ENCODE data around the gene SLC51A. TPM values are rescaled to one million over a fixed set of nuclear protein-coding genes. Genes with fewer than 3 reads are reported as not detected.
"Not testable (repeated sequence)": the region's sequence is repeated elsewhere in the genome, so short reads cannot be mapped to it uniquely, and the experiment has no call there.

The SLC51A gene
- total RNA-seq, 2 experiments from 2014 or later, result not detected

DNA sequence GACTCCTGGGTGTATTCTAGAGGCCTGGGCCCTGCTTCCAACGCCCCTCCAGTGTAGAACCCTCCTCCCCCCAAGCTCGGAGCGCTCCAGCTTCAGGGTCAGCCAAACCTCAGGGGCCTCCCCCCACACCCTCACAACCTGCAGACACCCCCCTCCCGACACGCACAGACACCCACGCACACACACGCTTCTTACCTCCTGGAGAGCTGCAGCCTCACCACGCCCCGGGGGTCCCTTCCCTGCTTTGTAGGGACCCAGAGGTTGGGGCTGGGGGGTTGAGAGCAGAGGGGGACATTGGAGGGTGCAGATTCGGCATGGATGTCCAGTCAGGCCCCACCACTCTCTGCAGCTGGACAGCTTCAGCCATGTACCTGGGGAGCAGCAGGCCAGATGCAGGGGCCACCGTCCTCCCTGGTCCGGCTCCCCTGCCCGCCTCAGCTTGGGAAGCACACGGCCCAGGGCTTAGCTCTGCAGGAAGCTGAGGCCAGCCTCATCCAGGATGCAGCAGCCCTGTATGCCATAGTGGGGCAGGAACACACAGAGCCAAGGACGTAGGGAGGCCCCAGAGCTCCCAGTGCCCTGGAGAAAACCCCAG is 18.2 kb upstream of the SLC51A start:
- ATAC-seq (ENCODE audit: low read depth), result no peak
- Mint-ChIP-seq H3K27me3 (peaks cover 6% of the 10 kb centered on the region), H3K4me3 (no peak overlapping the region), H3K27ac (peak overlapping the region; percentile 34), H3K9me3 (no peaks in the 10 kb centered on the region), H3K4me1 (peaks cover 7% of the 10 kb centered on the region), H3K36me3 (no peaks in the 10 kb centered on the region)
- no peak for DNase-seq
- POLR2A ChIA-PET, result interaction anchor here (1.3 kb wide), 1 partner anchor 19 kb away, joined by 5 read pairs; no protein-coding TSS in a partner anchor

DNA sequence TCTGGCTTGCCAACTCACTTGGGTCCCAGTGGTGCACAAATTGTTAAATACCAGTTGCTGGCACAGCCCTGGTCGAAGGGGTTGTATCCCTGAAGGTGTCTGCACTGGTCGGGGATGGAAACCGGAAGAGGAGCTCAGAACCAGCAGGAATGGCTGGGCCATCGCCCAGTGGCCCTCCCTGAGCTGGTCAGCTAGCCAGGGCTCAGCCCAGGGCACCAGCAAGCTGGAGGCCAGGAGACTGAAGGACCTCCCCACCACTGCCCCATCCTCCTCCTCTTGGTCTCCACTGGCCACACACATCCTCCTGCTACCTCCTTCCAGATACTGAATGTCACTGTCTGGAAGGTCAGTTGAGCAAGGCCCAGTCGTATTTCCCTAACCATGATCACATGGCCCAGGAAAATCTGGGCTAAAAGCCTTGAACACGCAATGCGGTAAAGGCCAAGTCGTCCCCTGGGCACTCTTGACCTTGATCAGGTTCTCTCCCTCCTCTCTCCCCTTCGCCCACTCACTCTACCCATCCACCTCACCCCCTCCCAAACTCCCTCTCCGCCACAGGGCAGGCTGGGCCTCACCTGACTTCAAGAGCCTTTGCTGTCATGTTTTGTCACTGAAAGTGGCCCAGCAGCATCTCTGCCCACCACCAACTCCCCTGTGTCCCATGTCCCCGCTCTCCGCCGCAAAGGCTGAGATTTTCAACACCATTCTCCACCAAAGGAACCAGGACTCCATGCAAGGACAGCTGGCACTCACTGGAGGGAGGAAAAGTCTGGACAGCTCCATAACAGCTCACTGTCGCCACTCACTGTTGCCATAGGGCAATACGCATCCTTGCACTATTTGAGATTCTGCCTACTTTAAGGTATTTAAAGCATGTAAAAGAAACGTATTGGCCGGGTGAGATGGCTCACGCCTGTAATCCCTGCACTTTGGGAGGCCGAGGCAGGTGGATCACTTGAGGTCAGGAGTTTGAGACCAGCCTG is 17.3 kb upstream of the SLC51A start:
- ATAC-seq (ENCODE audit: low read depth), result no peak
- POLR2A ChIA-PET, result interaction anchor here (1.3 kb wide), 1 partner anchor 19 kb away, joined by 5 read pairs; no protein-coding TSS in a partner anchor
- H3K27me3 Mint-ChIP-seq, result peaks cover 7% of the 10 kb centered on the region

DNA sequence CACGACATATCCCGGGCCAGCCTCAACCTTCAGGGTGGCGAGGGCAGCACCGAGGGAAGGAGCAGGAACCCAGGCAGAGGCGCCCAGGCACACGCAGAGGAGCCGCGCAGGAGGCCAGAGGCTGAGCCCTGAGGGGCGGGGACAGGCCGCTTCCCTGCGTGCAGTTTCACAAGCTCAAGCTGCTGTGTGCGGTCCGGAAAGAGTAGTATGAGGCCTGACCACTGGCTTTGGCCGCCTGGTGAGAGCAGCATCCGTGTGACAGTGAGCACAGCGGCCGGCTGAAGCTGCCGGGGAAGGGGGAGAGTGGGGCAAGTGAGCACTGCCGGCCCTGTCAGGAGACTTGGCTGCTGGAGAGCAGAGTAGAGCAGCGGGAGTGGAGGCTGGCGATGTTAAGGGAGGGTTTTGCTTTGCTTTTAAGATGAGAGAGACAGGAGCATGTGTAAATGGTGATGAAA is 13.8 kb upstream of the SLC51A start:
- no peaks in the 10 kb centered on the region for H3K9me3 Mint-ChIP-seq
- H3K27me3 Mint-ChIP-seq, result peaks cover 28% of the 10 kb centered on the region
- POLR2A ChIA-PET, result no interaction called here
- no peak overlapping the region for H3K27ac Mint-ChIP-seq
- H3K4me1 Mint-ChIP-seq, result peaks cover 8% of the 10 kb centered on the region
- no peak for ATAC-seq (ENCODE audit: low read depth)
- no peaks in the 10 kb centered on the region for H3K36me3 Mint-ChIP-seq
- H3K4me3 Mint-ChIP-seq, result no peak overlapping the region
- DNase-seq, result no peak

More for the DNA sequence above, 17.3 kb upstream of the SLC51A start:
- no peak for DNase-seq
- Mint-ChIP-seq H3K4me3 (no peak overlapping the region), H3K9me3 (no peaks in the 10 kb centered on the region), H3K4me1 (peaks cover 5% of the 10 kb centered on the region), H3K36me3 (no peaks in the 10 kb centered on the region), H3K27ac (no peak overlapping the region)

DNA sequence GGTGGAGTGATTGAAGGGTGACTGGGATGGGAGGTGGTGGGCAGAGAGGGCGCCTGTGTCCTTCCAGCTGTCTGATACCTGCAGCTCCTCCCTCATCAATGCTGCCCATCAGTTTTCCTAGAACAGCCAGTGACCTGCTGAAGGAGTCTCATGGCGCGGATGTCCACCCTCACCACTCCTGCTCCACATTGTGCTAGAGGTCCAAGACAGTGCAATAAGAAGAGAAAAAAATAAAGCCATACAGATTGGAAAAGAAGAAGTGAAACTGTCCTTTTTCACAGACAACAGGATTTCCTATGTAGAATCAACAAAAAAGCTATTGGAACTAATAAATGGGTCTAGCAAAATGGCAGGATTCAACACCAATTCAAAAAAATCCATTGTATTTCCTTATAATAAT is 12.5 kb upstream of the SLC51A start:
- DNase-seq (no peak), ATAC-seq (ENCODE audit: low read depth) (no peak)
- Mint-ChIP-seq H3K4me3 (no peak overlapping the region), H3K9me3 (no peaks in the 10 kb centered on the region), H3K27ac (no peak overlapping the region), H3K27me3 (peaks cover 28% of the 10 kb centered on the region), H3K4me1 (peaks cover 10% of the 10 kb centered on the region), H3K36me3 (no peaks in the 10 kb centered on the region)
- POLR2A ChIA-PET, result no interaction called here

DNA sequence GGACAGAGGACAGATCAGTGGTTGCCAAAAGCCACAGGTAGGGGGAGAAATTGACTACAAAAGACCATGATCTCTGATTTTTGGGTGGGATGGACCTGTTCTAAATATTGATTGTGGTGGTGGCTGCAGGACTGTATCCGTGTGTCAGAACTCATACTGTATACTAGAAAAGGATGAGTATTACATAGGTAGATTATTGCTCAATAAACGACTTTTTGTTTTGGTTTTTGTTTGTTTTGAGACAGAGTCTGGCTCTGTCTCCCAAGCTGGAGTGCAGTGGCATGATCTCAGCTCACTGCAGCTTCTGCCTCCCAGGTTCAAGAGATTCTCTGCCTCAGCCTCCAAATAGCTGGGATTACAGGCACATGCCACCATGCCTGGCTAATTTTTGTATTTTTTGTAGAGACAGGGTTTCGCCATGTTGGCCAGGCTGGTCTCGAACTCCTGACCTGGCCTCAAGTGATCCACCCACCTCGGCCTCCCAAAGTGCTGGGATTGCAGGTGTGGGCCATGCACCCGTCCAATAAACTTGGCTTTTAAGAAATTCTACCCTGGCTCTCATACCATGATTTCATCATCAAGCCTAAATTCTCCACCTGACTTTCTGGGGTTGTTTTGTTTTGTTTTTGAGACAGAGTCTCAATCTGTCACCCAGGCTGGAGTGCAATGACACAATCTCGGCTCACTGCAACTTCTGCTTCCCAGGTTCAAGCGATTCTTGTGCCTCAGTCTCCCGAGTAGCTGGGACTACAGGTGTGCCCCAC is 10.7 kb upstream of the SLC51A start:
- H3K27me3 Mint-ChIP-seq, result peaks cover 28% of the 10 kb centered on the region
- not testable (repeated sequence) for H3K27ac Mint-ChIP-seq; H3K4me3 Mint-ChIP-seq; DNase-seq; ATAC-seq (ENCODE audit: low read depth); H3K36me3 Mint-ChIP-seq; H3K9me3 Mint-ChIP-seq
- POLR2A ChIA-PET, result interaction anchor here (0.6 to 0.7 kb wide), 2 partner anchors 323 to 454 kb away, joined by 3 read pairs; no protein-coding TSS in a partner anchor
- peaks cover 10% of the 10 kb centered on the region for H3K4me1 Mint-ChIP-seq

DNA sequence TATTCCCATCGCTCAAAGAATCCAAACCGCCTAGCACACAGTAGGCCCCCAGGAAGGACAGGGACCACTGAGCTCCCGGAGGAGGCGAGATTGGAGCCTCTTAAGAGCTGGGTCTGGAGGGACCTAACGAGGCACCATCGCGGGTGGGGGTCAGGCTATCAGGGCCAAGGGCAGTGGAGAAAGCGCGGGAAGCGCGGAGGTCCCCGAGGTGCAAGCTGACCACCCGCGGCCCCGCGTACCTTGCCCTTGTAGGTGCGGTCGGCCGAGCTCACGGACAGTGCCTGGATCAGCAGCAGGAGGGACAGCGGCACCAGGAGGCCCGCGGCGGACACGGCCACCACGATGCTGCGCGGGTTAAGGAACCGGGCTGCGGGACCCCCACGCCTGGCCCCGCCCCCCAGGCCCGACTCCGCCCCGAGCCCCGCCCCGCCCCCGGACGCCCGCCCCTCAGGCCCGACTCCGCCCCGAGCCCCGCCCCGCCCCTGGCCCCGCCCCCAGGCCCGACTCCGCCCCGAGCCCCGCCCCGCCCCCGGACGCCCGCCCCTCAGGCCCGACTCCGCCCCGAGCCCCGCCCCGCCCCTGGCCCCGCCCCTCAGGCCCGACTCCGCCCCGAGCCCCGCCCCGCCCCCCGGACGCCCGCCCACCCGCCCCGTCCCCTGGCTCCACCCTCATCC is 9.0 kb upstream of the SLC51A start:
- Mint-ChIP-seq H3K27ac (no peak overlapping the region), H3K4me1 (peaks cover 10% of the 10 kb centered on the region), H3K4me3 (peak overlapping the region; percentile 86), H3K27me3 (peaks cover 28% of the 10 kb centered on the region), H3K9me3 (no peaks in the 10 kb centered on the region), H3K36me3 (no peaks in the 10 kb centered on the region)
- POLR2A ChIA-PET, result interaction anchor here (1.1 kb wide), 1 partner anchor 27 kb away, joined by 3 read pairs; no protein-coding TSS in a partner anchor
- DNase-seq (peak; percentile 62), ATAC-seq (ENCODE audit: low read depth) (peak; percentile 14)

DNA sequence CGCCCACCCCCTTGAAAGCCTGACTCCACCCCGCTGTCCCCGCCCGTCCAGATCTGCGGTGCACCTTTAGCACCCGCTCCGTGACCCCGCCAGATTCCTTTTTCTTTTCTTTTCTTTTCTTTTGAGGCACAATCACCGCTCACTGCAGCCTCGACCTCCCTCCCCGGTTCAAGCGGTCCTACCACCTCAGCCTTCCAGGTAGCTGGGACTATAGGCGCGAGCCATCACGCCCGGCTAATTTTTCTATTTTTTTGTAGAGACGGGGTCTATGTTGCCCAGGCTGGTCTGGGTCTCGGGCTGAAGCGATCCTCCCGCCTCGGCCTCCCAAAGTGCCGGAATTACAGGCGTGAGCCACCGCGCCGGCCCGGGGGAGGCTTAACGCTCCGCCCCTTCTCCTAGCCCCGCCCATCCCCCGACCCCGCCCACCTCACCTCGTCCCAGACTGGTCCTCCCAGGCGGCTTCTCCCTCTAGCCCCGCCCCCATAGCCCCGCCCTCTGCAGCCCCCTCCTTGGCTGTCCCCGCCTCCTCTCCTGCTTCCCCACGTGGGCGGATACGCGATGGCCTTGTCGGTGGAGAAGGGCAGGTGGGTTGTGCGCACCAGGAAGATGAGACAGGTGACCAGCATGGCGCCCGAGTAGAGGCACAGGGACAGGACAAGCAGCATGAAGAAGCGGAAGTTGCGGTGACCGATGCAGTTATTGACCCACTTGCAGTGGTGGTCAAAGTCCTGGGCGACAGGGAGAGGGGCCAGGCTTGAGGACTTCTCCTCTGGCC is 8.3 kb upstream of the SLC51A start:
- ATAC-seq (ENCODE audit: low read depth) (peak; percentile 72), DNase-seq (peak; percentile 60)
- Mint-ChIP-seq H3K36me3 (no peaks in the 10 kb centered on the region), H3K4me1 (peaks cover 10% of the 10 kb centered on the region), H3K4me3 (peak overlapping the region; percentile 86), H3K9me3 (no peaks in the 10 kb centered on the region), H3K27ac (peak overlapping the region; percentile 66), H3K27me3 (peaks cover 24% of the 10 kb centered on the region)
- POLR2A ChIA-PET, result no interaction called here

DNA sequence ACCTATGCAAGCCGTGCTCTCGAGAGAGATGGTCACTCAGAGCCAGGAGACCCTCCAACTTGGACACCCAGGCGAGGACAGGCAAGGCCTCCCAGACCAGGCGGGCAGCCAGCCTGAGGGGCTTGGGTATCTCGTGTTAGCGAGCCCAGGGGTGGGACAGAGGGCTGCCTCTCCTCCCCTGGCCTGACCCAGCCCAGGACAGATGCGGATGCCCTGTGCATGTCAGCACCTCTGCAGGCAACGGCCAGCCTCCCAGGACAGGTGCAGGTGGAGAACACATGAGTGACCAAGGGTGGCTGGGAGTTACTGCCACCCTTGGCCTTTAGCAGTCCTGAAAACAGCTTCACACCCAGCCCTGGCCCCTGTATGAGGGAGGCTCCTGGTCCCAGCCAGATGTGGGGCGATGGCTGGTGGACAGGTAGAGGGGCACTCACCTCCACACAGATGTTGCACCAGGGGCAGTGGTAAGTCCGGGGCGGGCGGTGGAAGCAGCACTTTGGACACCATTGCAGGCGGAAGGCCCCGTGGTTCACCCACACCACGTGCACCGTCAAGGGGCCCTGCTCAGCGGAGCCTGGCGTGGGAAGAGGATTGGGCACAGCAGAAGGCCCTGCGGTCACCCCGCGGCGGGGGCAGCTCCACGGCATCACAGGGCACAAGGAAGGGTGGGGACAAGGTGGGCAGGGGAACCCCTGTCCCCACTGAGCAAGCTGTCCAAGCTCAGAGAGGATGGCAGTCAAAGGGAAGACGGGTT is 7.2 kb upstream of the SLC51A start:
- Mint-ChIP-seq H3K9me3 (no peaks in the 10 kb centered on the region), H3K27me3 (peaks cover 20% of the 10 kb centered on the region), H3K36me3 (no peaks in the 10 kb centered on the region), H3K4me1 (peaks cover 8% of the 10 kb centered on the region), H3K27ac (no peak overlapping the region), H3K4me3 (peak overlapping the region; percentile 74)
- ATAC-seq (ENCODE audit: low read depth) (no peak), DNase-seq (no peak)
- POLR2A ChIA-PET, result no interaction called here

DNA sequence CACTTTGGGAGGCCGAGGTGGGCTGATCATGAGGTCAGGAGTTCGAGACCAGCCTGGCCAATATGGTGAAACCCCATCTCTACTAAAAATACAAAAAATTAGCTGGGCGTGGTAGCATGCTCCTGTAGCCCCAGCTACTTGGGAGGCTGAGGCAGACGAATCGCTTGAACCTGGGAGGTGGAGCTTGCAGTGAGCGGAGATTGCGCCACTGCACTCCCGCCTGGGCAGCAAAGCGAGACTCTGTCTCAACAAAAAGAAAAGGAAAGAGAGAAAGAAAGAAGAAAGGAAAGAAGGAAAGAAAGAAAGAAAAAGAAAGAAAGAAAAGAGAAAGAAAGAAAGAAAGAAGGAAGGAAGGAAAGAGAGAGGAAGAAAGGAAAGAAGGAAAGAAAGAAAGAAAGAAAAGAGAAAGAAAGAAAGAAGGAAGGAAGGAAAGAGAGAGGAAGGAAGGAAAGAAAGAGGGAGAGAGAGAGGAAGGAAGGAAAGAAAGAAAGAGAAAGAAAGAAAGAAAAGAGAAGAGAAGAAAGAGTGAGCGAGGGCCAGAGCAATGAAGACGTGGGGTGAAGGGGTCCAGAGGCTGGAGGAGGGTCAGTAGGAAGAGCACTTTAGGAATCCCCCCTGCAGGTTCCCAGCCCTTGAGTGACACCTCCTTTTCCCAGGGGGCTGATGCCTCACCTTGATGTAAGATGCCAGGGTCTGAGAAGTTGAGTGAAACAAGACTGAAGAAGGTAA is 6.2 kb upstream of the SLC51A start:
- POLR2A ChIA-PET; H3K9me3 Mint-ChIP-seq; ATAC-seq (ENCODE audit: low read depth); DNase-seq; H3K4me1 Mint-ChIP-seq; H3K4me3 Mint-ChIP-seq; H3K27ac Mint-ChIP-seq; H3K36me3 Mint-ChIP-seq: not testable (repeated sequence)
- H3K27me3 Mint-ChIP-seq, result peaks cover 16% of the 10 kb centered on the region

DNA sequence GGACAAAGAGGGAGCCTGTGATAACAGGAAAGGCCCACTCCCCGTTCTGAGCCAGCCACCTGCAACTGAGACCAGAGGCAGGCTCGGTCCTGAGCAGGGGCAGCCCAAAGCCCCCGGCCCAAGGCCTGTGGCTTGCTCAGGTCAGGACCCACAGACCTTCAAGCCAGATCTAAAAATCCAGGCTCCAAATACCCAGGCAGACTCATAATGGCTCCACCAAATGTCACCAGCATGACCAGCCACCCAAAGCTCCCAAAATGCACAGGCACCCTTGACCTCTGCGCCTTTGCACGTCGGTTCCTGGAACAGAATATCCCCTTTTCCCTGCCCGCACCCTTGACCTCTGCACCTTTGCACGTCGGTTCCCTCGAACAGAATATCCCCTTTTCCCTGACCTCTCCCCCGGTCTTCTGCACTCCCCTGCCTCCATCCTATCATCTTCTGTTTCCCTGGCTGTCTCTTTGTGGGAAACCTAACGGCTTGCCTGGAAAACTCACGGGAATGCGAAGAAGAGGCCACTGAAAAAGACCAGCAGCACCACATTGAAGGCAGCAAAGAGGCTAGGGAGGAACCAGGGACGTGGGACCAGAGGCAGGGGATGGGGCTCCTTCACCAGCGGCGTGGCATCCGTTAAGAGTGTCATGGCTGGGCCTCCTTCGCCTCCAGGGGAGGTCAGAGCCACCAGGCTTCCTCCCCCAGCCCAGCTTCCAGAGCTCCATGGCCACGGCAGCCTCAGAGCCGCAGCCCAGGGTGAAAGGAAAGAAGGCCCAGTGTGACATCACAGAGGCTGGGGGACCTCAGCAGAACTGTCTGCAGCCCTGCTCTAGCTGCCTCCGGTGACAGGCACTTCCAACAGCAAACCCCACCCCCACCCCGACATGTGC is 5.4 kb upstream of the SLC51A start, which contains the start of gene ZDHHC19:
Gene ZDHHC19, minus strand, starts transcription at position 728 of the 884 bp plus-strand sequence. Its CDS starts 85 bp downstream, at position 643.
- Mint-ChIP-seq H3K27ac (no peak within 1 kb of the TSS), H3K4me1 (peaks cover 4% of the 10 kb centered on the region), H3K36me3 (no peaks in the 10 kb centered on the region), H3K9me3 (no peaks in the 10 kb centered on the region), H3K4me3 (no peak within 1 kb of the TSS), H3K27me3 (peaks cover 12% of the 10 kb centered on the region)
- ATAC-seq (ENCODE audit: low read depth) (no peak), DNase-seq (no peak)
- POLR2A ChIA-PET, result no interaction called here
